Calu3 (cell line): ENCODE data around the gene UMAD1. TPM values are rescaled to one million over a fixed set of nuclear protein-coding genes. Genes with fewer than 3 reads are reported as not detected.

Experiments
- BruUV-seq: library from RNA; stranded (reverse); fragments of 400-500 nt; replicated peaks from 2 replicates; lab custom pipeline; 2021; lab: Mats Ljungman, UMichigan
- CTCF ChIA-PET: fragments of 300-600 bp; sonication (Branson Sonifier 250); formaldehyde crosslinking; loops from one replicate; lab custom pipeline; 2022; ENCODE audit warnings: antibody characterized with exemption; lab: Charles Lee
- DNase-seq: peaks from one replicate; pipeline ENCODE4 v3.0.0; 2022
- H3K27ac Mint-ChIP-seq: one replicate; pipeline ENCODE4 v1.8.0; 2022; ENCODE audit warnings: mixed read lengths; ENCODE audit not compliant: unreplicated experiment
- H3K27me3 Mint-ChIP-seq: one replicate; pipeline ENCODE4 v1.8.0; 2022; ENCODE audit warnings: mixed read lengths; ENCODE audit not compliant: unreplicated experiment
- H3K36me3 Mint-ChIP-seq: one replicate; pipeline ENCODE4 v1.8.0; 2022; ENCODE audit warnings: mild to moderate bottlenecking, moderate library complexity, mixed read lengths; ENCODE audit not compliant: insufficient read depth, unreplicated experiment
- H3K4me1 Mint-ChIP-seq: one replicate; pipeline ENCODE4 v1.8.0; 2022; ENCODE audit warnings: mild to moderate bottlenecking, low read depth, mixed read lengths; ENCODE audit not compliant: unreplicated experiment
- H3K4me3 Mint-ChIP-seq: one replicate; pipeline ENCODE4 v1.8.0; 2022; ENCODE audit warnings: mild to moderate bottlenecking, low read depth, moderate library complexity, mixed read lengths; ENCODE audit not compliant: unreplicated experiment
- H3K9me3 Mint-ChIP-seq: one replicate; pipeline ENCODE4 v1.8.0; 2022; ENCODE audit warnings: low read depth, mixed read lengths; ENCODE audit not compliant: unreplicated experiment
- CTCF ChIP-seq: fragments of 200-600 bp; IDR thresholded peaks from one replicate; pipeline ENCODE4 v1.8.0; 2022; ENCODE audit warnings: antibody characterized with exemption; ENCODE audit not compliant: unreplicated experiment
- intact Hi-C: fragments of 100-400 bp; cut with micrococcal nuclease; formaldehyde crosslinking; loops from one replicate; pipeline ENCODE4 v1.10.0; 2022; ENCODE audit not compliant: unreplicated experiment
- total RNA-seq: library from RNA; stranded (reverse); gene quantifications from 2 replicates; pipeline ENCODE4 v1.2.3, GENCODE V29; 2022

The UMAD1 gene
- total RNA-seq, 1 experiment from 2014 or later, result 25.2 TPM

- peaks cover 18% of the 10 kb centered on the region for H3K4me1 Mint-ChIP-seq
- H3K27ac Mint-ChIP-seq, result no peak overlapping the region
- DNase-seq, result no peak
- H3K9me3 Mint-ChIP-seq, result no peaks in the 10 kb centered on the region
- CTCF ChIA-PET, result interaction anchor here (0.6 kb wide), 1 partner anchor 60 kb away, joined by 4 read pairs; no protein-coding TSS in a partner anchor
- no TSS peak for BruUV-seq
- H3K4me3 Mint-ChIP-seq, result no peak overlapping the region
- no peak for TF ChIP-seq CTCF
- H3K36me3 Mint-ChIP-seq, result no peaks in the 10 kb centered on the region
- H3K27me3 Mint-ChIP-seq, result no peaks in the 10 kb centered on the region
- intact Hi-C loops, result no loop called here
These were observed 272.4 kb downstream of the UMAD1 start for GRCh38 chr7:7912937-7913336.

- TF ChIP-seq CTCF, result no peak
- Mint-ChIP-seq H3K36me3 (no peaks in the 10 kb centered on the region), H3K27me3 (no peaks in the 10 kb centered on the region), H3K9me3 (no peaks in the 10 kb centered on the region), H3K4me1 (peaks cover 18% of the 10 kb centered on the region), H3K4me3 (no peak overlapping the region), H3K27ac (no peak overlapping the region)
- DNase-seq, result no peak
- CTCF ChIA-PET, result interaction anchor here (0.6 kb wide), 1 partner anchor 59 kb away, joined by 4 read pairs; no protein-coding TSS in a partner anchor
- no TSS peak for BruUV-seq
- intact Hi-C loops, result no loop called here
These were observed 273.0 kb downstream of the UMAD1 start for GRCh38 chr7:7913504-7913903.

- Mint-ChIP-seq H3K9me3 (no peaks in the 10 kb centered on the region), H3K27ac (no peak overlapping the region), H3K27me3 (no peaks in the 10 kb centered on the region), H3K4me3 (no peak overlapping the region), H3K36me3 (no peaks in the 10 kb centered on the region), H3K4me1 (peaks cover 18% of the 10 kb centered on the region)
- no peak for DNase-seq
- BruUV-seq, result no TSS peak
- TF ChIP-seq CTCF, result no peak
- CTCF ChIA-PET, result no interaction called here
- intact Hi-C loops, result no loop called here
These were observed 274.0 kb downstream of the UMAD1 start for GRCh38 chr7:7914547-7914946.

GRCh38 chr7:7916064-7916463 is 275.5 kb downstream of the UMAD1 start:
- intact Hi-C loops, result no loop called here
- Mint-ChIP-seq H3K4me3 (no peak overlapping the region), H3K9me3 (no peaks in the 10 kb centered on the region), H3K27me3 (no peaks in the 10 kb centered on the region), H3K36me3 (no peaks in the 10 kb centered on the region), H3K27ac (no peak overlapping the region), H3K4me1 (peaks cover 16% of the 10 kb centered on the region)
- no peak for DNase-seq
- BruUV-seq, result no TSS peak
- CTCF ChIA-PET, result no interaction called here
- TF ChIP-seq CTCF, result no peak
